ENCODE data around the gene NR2F1-AS1.

DNA sequence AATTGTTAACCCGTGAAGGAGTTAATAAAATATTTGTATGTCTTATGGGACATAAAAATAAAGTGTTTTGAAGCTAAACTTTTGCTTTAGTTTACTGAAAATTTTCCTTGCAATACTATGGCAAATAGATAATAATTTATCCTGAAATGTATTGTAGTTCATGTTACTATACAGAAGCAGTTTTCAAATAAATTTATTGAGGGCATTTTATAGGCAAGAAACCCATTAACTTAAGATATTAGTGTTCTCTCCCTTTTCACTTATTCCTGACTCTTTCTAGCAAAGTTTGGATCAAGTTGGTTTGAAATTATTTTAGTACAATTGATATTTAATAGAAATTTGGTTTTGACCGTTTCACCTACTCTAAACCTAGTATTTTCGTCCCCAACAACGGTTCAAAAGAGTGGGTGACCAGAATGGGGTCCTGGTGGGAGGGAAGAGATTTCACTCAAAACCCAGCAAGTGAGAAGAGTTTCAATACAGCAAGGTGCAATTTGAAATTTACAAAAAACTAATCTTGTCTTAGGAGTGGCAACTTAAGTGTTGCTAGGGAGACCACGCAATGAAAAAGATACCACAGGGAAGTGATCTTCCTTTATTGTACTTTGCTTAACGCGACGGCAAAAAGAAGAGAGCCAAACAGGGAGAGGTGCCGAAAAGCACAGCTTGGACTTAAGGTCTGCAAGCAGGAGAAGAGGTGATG is 30.4 kb upstream of the NR2F1-AS1 start:
- TF ChIP-seq TAF1 (IDR thresholded peaks at IDR 0.05; ENCODE audit: borderline replicate concordance, insufficient read depth, low read length): no peak
- no peak for TF ChIP-seq POLR2AphosphoS5 (IDR thresholded peaks at IDR 0.05; ENCODE audit: low read depth, low read length)
- TF ChIP-seq, protein P1, sequence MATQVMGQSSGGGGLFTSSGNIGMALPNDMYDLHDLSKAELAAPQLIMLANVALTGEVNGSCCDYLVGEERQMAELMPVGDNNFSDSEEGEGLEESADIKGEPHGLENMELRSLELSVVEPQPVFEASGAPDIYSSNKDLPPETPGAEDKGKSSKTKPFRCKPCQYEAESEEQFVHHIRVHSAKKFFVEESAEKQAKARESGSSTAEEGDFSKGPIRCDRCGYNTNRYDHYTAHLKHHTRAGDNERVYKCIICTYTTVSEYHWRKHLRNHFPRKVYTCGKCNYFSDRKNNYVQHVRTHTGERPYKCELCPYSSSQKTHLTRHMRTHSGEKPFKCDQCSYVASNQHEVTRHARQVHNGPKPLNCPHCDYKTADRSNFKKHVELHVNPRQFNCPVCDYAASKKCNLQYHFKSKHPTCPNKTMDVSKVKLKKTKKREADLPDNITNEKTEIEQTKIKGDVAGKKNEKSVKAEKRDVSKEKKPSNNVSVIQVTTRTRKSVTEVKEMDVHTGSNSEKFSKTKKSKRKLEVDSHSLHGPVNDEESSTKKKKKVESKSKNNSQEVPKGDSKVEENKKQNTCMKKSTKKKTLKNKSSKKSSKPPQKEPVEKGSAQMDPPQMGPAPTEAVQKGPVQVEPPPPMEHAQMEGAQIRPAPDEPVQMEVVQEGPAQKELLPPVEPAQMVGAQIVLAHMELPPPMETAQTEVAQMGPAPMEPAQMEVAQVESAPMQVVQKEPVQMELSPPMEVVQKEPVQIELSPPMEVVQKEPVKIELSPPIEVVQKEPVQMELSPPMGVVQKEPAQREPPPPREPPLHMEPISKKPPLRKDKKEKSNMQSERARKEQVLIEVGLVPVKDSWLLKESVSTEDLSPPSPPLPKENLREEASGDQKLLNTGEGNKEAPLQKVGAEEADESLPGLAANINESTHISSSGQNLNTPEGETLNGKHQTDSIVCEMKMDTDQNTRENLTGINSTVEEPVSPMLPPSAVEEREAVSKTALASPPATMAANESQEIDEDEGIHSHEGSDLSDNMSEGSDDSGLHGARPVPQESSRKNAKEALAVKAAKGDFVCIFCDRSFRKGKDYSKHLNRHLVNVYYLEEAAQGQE (IDR thresholded peaks at IDR 0.05; ENCODE audit: insufficient read depth in 1 of 2, low read depth in 2 of 2, low read length in 2 of 2): no peak
- TF ChIP-seq SIN3A (IDR thresholded peaks at IDR 0.05; ENCODE audit: borderline replicate concordance, insufficient read depth, low read length): no peak
